NOMO-1 treated with DMSO at 0.1 percent for 48 hours (cell line): Measurements from ENCODE around the gene TSPAN5.
"Not testable (repeated sequence)": the region's sequence is repeated elsewhere in the genome, so short reads cannot be mapped to it uniquely, and the experiment has no call there.

Experiments used
- DNase-seq: peaks from one replicate; lab custom pipeline; 2025; ENCODE audit not compliant: unreplicated experiment; lab: John Stamatoyannopoulos, UW

Gene TSPAN5

GRCh38 chr4:98503676-98504075, 154.7 kb downstream of the TSPAN5 start:
- DNase-seq: no peak

- DNase-seq: no peak
Observed at GRCh38 chr4:98502624-98503023, 155.8 kb downstream of the TSPAN5 start.

GRCh38 chr4:98502031-98502430, 156.4 kb downstream of the TSPAN5 start:
- DNase-seq: no peak

- no peak for DNase-seq
Observed at GRCh38 chr4:98501383-98501782, 157.0 kb downstream of the TSPAN5 start.

GRCh38 chr4:98498774-98499173, 159.6 kb downstream of the TSPAN5 start:
- no peak for DNase-seq

GRCh38 chr4:98496152-98496845, 162.1 kb downstream of the TSPAN5 start:
- no peak for DNase-seq

GRCh38 chr4:98493296-98493695, 165.1 kb downstream of the TSPAN5 start:
- DNase-seq: no peak

- DNase-seq: no peak
Observed at GRCh38 chr4:98491899-98492559, 166.4 kb downstream of the TSPAN5 start.

- no peak for DNase-seq
Observed at GRCh38 chr4:98490251-98490650, 168.2 kb downstream of the TSPAN5 start.

- no peak for DNase-seq
Observed at GRCh38 chr4:98485816-98486345, 172.5 kb downstream of the TSPAN5 start.

GRCh38 chr4:98484031-98484430, 174.4 kb downstream of the TSPAN5 start:
- no peak for DNase-seq

- DNase-seq: no peak
Observed at GRCh38 chr4:98482847-98483806, 175.3 kb downstream of the TSPAN5 start.

- no peak for DNase-seq
Observed at GRCh38 chr4:98482503-98482846, 175.9 kb downstream of the TSPAN5 start.

GRCh38 chr4:98481167-98481566, 177.2 kb downstream of the TSPAN5 start:
- no peak for DNase-seq

- no peak for DNase-seq
Observed at GRCh38 chr4:98480535-98480934, 177.9 kb downstream of the TSPAN5 start.

- not testable (repeated sequence) for DNase-seq
Observed at GRCh38 chr4:98479590-98479989, 178.8 kb downstream of the TSPAN5 start.

GRCh38 chr4:98476891-98477290, 181.5 kb downstream of the TSPAN5 start:
- DNase-seq: no peak

- DNase-seq: no peak
Observed at GRCh38 chr4:98474408-98474844, 184.0 kb downstream of the TSPAN5 start.

- DNase-seq: peak; percentile 26
Observed at GRCh38 chr4:98473046-98473445, 185.4 kb downstream of the TSPAN5 start.

- no peak for DNase-seq
Observed at GRCh38 chr4:98470831-98471230, 187.6 kb downstream of the TSPAN5 start.

- no peak for DNase-seq
Observed at GRCh38 chr4:98470366-98470765, 188.0 kb downstream of the TSPAN5 start.
